HT1080 (cell line): ENCODE results near the gene MSRB3. TPM values are rescaled to one million over a fixed set of nuclear protein-coding genes. Genes with fewer than 3 reads are reported as not detected.

ENCODE experiments used
- total RNA-seq: library from RNA; depleted of rRNA; stranded (reverse); fragments of >200 nt; shearing (Covaris generic); gene quantifications from 2 replicates; pipeline ENCODE4 v1.2.3, GENCODE V29; 2014; rRNA removed

Gene MSRB3
- total RNA-seq, 1 experiment from 2014 or later = 13.0 TPM

Other genes with a start within 250 kb of the MSRB3 start
- gene WIF1, start 157.4 kb upstream of the MSRB3 start, total RNA-seq = not detected in 2 replicates
- gene LEMD3, start 109.1 kb upstream of the MSRB3 start, total RNA-seq = 23.7 and 24.8 TPM in 2 replicates